Osteoblast (primary cell): ENCODE data around the gene ASPRV1. TPM values are rescaled to one million over a fixed set of nuclear protein-coding genes. Genes with fewer than 3 reads are reported as not detected.

ENCODE experiments used
- DNase-seq: peaks from one replicate; pipeline ENCODE4 v3.0.0; 2011; ENCODE audit warnings: low spot score, mixed read lengths; ENCODE audit not compliant: insufficient read length; ENCODE audit errors: missing footprints
- H2AFZ ChIP-seq: 2 replicates; pipeline ENCODE4 v1.6.0; 2011; ENCODE audit warnings: mild to moderate bottlenecking, low read length
- H3K27ac ChIP-seq: 2 replicates; pipeline ENCODE4 v1.5.1; 2011; ENCODE audit warnings: mild to moderate bottlenecking, low read depth, low read length, moderate library complexity
- H3K27me3 ChIP-seq: 2 replicates; pipeline ENCODE4 v1.6.0; 2012; ENCODE audit warnings: mild to moderate bottlenecking, control low read depth, inconsistent platforms, low read length, moderate library complexity; ENCODE audit not compliant: insufficient read depth
- H3K36me3 ChIP-seq: 2 replicates; pipeline ENCODE4 v1.5.1; 2011; ENCODE audit warnings: mild to moderate bottlenecking, low read length, control low read depth, moderate library complexity; ENCODE audit not compliant: insufficient read depth
- H3K4me1 ChIP-seq: 2 replicates; pipeline ENCODE4 v1.5.1; 2011; ENCODE audit warnings: mild to moderate bottlenecking, low read length, control low read depth, moderate library complexity; ENCODE audit not compliant: insufficient read depth
- H3K4me2 ChIP-seq: 2 replicates; pipeline ENCODE4 v1.6.0; 2011; ENCODE audit warnings: mild to moderate bottlenecking, low read length; ENCODE audit not compliant: insufficient read depth
- H3K4me3 ChIP-seq: fragments of 200-600 bp; sonication (generic); 3 replicates; pipeline ENCODE4 v1.5.1; 2012; ENCODE audit warnings: mild to moderate bottlenecking, low read length, inconsistent platforms; ENCODE audit not compliant: insufficient read depth
- H3K79me2 ChIP-seq: 2 replicates; pipeline ENCODE4 v1.6.0; 2012; ENCODE audit warnings: mild to moderate bottlenecking, low read length, control low read depth, inconsistent platforms; ENCODE audit not compliant: insufficient read depth
- H3K9me3 ChIP-seq: 2 replicates; pipeline ENCODE4 v1.5.1; 2011; ENCODE audit warnings: low read depth, low read length, control low read depth
- H4K20me1 ChIP-seq: 2 replicates; pipeline ENCODE4 v1.6.0; 2012; ENCODE audit warnings: mild to moderate bottlenecking, low read length, control low read depth; ENCODE audit not compliant: insufficient read depth
- total RNA-seq: library from RNA; depleted of rRNA; stranded (reverse); fragments of >200 nt; gene quantifications from 2 replicates; pipeline ENCODE4 v1.2.3, GENCODE V29; 2012
- TF ChIP-seq, protein P1 (sequence below): IDR thresholded peaks from 2 replicates; pipeline ENCODE4 v1.5.1; 2011; ENCODE audit warnings: mild to moderate bottlenecking, low read depth, low read length, moderate library complexity; ENCODE audit errors: extremely low read depth

Gene ASPRV1
- total RNA-seq, 1 donor: 0.72 TPM

DNA sequence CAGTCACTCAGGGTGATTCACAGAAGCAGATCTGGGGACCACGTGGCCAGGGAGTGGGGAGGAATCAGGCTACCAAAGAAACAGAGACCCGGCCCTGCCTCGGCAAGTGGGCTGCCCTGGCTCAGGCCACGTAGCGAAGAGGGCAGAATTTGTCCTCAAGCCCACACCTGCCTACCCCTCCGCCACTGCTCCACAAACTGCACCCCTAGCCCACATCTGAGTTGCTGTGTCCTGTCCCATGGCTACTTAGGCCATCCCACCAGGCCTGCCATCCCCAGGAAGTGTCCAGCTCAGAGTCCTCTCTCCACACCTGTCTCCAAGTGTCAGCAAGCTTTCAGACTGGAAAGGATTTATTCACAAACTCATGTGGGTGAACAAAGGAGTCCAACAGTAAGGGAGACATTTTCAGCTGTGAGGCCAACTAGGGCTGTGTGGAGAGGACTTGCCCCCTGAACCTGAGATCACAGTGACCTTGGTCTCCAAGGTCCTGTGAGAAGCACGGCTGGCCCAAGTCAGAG lies 31.7 kb upstream of the ASPRV1 start:
- H3K27me3 ChIP-seq: no peaks in the 10 kb centered on the region

DNA sequence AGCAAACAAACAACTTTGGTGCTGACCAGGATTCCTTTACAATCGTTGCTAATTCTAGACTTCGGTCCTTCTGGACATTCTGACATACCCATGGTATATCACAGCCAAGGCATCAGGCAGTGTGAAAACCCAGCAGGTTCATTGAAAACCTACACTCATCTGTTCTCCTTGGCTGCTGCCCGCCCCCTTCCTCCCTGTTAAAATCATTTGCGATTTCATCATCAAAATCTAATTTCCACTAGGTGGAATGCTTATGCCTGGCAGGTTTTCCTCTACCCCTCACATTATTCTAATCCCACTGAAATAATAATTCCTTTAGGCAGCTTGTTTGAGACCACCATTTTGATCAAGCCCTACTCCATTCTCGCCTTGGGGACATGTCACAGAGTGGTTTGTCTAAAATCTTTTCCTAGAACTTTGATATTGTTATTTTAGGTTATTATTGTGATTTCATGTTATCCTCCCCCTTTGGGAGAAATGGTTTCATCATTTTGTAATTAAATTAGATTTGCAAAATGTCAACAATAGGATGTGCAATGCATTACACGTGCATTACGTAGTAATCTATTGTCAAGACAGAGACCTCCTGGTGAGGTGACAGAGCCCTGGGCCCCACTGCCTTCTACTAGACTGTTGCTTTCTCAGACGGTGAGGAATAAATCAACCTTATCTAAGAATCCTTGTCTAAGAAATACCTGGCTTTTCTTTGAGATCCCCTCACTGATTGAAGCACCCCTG lies 31.0 kb upstream of the ASPRV1 start:
- H3K4me3 ChIP-seq: no peak overlapping the region
- H4K20me1 ChIP-seq: no peaks in the 10 kb centered on the region
- no peaks in the 10 kb centered on the region for H3K36me3 ChIP-seq
- no peak for DNase-seq
- H3K4me2 ChIP-seq: no peak overlapping the region
- H3K9me3 ChIP-seq: no peaks in the 10 kb centered on the region
- H3K27me3 ChIP-seq: no peaks in the 10 kb centered on the region
- TF ChIP-seq, protein P1, sequence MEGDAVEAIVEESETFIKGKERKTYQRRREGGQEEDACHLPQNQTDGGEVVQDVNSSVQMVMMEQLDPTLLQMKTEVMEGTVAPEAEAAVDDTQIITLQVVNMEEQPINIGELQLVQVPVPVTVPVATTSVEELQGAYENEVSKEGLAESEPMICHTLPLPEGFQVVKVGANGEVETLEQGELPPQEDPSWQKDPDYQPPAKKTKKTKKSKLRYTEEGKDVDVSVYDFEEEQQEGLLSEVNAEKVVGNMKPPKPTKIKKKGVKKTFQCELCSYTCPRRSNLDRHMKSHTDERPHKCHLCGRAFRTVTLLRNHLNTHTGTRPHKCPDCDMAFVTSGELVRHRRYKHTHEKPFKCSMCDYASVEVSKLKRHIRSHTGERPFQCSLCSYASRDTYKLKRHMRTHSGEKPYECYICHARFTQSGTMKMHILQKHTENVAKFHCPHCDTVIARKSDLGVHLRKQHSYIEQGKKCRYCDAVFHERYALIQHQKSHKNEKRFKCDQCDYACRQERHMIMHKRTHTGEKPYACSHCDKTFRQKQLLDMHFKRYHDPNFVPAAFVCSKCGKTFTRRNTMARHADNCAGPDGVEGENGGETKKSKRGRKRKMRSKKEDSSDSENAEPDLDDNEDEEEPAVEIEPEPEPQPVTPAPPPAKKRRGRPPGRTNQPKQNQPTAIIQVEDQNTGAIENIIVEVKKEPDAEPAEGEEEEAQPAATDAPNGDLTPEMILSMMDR: no peak
- H3K79me2 ChIP-seq: no peaks in the 10 kb centered on the region
- no peak overlapping the region for H3K27ac ChIP-seq
- H3K4me1 ChIP-seq: peaks cover 4% of the 10 kb centered on the region
- H2AFZ ChIP-seq: no peak overlapping the region

More for the DNA sequence above, 31.7 kb upstream of the ASPRV1 start:
- no peak overlapping the region for H3K4me2 ChIP-seq
- no peaks in the 10 kb centered on the region for H3K36me3 ChIP-seq
- TF ChIP-seq, protein P1: no peak
- DNase-seq: no peak
- no peak overlapping the region for H2AFZ ChIP-seq
- no peak overlapping the region for H3K4me3 ChIP-seq
- peaks cover 5% of the 10 kb centered on the region for H3K4me1 ChIP-seq
- H3K79me2 ChIP-seq: no peaks in the 10 kb centered on the region
- no peak overlapping the region for H3K27ac ChIP-seq
- no peaks in the 10 kb centered on the region for H4K20me1 ChIP-seq
- no peaks in the 10 kb centered on the region for H3K9me3 ChIP-seq

DNA sequence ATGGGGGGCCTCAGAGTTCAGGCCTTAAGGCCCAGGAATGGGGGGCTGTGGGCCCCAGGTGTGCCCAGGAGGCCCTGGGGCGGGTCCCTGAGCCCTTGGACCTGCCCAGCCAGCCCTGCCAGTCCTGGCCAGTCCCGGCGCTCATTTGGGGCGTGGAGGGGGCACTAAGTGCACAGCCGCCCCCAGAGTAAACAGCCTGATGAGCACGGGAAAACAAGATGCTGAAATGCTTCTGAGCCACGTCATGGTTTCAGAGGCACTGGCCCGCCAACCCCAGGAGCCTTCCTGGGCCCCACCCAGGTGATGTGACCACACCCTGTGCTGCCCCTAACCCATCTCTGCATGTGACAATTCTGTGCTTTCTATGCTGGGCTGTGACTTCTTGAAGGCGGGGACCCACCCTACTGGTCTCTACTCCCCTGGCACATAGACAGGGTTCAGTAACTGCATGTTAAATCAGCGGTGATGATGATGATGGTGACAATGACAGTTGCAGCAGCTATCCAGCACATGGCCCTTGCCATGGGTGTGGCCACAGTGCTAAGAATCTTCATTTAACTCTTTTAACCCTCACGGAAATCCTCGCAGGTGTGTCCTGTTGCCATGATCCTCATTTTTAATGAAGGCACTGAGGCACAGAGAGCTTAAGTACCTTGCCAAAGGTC lies 28.1 kb upstream of the ASPRV1 start:
- H4K20me1 ChIP-seq: no peaks in the 10 kb centered on the region
- no peak overlapping the region for H3K4me2 ChIP-seq
- no peaks in the 10 kb centered on the region for H3K9me3 ChIP-seq
- no peak overlapping the region for H3K4me3 ChIP-seq
- no peak overlapping the region for H2AFZ ChIP-seq
- no peaks in the 10 kb centered on the region for H3K36me3 ChIP-seq
- no peaks in the 10 kb centered on the region for H3K4me1 ChIP-seq
- DNase-seq: no peak
- no peaks in the 10 kb centered on the region for H3K27me3 ChIP-seq
- H3K79me2 ChIP-seq: no peaks in the 10 kb centered on the region
- TF ChIP-seq, protein P1: no peak
- H3K27ac ChIP-seq: no peak overlapping the region

DNA sequence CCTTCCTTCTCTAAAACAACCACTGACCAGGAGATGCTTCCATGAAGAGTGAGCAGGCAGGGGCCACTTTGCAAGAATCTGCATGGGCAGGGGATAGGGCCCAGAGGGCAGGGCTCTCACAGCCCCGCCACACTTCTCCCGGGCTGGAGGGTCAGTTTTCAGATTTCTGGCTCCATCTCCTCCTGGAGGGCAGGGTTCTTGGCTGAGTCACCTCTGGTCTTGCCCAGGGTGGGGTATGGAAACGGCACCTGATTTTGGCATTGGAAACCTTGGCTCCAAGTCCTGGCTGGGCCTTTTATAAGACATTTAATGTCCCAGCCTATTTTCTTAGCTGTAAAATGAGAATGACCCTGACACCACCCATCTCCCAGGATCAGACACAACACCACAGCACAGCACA lies 27.6 kb upstream of the ASPRV1 start:
- TF ChIP-seq, protein P1: no peak

More for the DNA sequence above, 27.6 kb upstream of the ASPRV1 start:
- Histone ChIP-seq H3K79me2 (no peaks in the 10 kb centered on the region), H3K27me3 (no peaks in the 10 kb centered on the region), H3K27ac (no peak overlapping the region), H3K9me3 (no peaks in the 10 kb centered on the region), H3K4me3 (no peak overlapping the region), H3K36me3 (no peaks in the 10 kb centered on the region), H4K20me1 (no peaks in the 10 kb centered on the region), H3K4me1 (no peaks in the 10 kb centered on the region), H3K4me2 (no peak overlapping the region), H2AFZ (no peak overlapping the region)
- no peak for DNase-seq
